ENCODE results near the gene KLHL30.
"Not testable (repeated sequence)": the region's sequence is repeated elsewhere in the genome, so short reads cannot be mapped to it uniquely, and the experiment has no call there.

KLHL30 gene

GRCh38 chr2:238160206-238161129, 22.0 kb downstream of the KLHL30 start:
- in situ Hi-C loops (cut with MboI; ENCODE audit: low sequenced_read_pairs): no loop called here

DNA sequence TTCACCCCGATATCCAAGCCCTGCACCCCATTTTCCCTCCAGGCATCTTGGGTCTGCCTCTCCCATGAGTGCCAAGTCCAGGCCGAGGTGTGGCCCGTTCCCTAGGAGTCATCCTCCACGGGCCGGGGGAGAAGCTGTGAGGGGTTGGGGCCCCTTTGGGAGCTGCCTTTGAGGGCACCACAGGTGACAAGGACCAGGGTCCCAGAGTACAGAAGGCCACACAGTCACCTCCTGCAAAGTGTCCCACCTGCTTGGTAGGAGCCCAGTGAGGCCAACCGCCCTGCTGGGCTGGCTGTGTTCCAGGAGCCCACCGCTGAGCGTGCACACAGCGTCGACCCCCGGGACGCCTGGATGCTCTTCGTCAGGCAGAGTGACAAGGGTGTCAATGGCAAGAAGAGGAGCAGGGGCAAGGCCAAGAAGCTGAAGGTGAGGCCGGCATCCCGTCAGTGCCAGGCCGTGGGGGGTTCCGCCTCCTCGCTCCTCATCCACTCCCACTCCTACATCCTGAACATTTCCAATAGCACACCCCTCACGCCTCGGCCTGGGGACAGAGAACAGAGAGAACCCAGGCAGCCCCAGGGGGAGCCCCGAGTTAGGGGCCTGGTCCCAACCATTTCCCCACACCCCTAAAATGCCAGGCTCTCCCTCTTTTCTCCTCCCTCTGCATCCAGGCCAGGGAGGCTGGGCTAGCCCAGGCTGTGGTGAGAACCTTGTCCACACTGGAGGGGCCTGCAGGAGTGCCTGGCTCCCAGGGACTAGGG, 23.0 kb downstream of the KLHL30 start:
- in situ Hi-C loops (cut with MboI; ENCODE audit: low sequenced_read_pairs): no loop called here

- in situ Hi-C loops (cut with MboI; ENCODE audit: low sequenced_read_pairs): no loop called here
Measured at GRCh38 chr2:238162251-238162845, 23.9 kb downstream of the KLHL30 start.

DNA sequence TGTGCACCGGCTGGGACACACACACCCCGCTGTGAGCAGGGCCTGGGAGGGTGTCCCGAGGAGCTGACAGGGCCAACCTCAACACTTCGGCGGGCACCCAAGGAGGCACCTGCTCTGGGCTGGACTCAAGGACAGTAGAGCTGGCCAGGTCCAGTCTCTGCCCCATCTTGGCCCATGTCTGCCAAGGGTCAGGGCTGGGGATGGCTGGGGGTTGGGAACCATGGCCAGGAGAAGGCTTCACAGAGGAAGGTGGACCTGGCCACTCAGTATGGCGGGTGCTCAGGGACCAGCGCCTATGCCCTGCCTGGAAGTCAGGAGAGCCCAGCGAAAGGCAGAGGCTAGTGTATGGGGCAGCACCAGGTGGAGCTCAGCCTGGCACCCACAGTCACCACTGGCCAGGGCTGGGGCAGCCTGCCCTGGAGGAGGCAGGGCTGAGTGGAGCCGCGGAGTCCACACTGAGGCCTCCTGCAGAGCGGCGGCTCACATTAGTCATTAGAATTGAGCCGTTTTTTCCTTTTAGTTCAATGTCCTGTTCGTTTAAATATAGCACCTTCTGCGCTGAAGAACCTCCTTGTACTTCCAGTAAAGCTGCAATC, 24.5 kb downstream of the KLHL30 start:
- in situ Hi-C loops (cut with MboI; ENCODE audit: low sequenced_read_pairs): no loop called here

GRCh38 chr2:238163481-238164198, 25.2 kb downstream of the KLHL30 start:
- in situ Hi-C loops (cut with MboI; ENCODE audit: low sequenced_read_pairs): no loop called here

- in situ Hi-C loops (cut with MboI; ENCODE audit: low sequenced_read_pairs): no loop called here
Measured at GRCh38 chr2:238164906-238165287, 26.4 kb downstream of the KLHL30 start.

- in situ Hi-C loops (cut with MboI; ENCODE audit: low sequenced_read_pairs): no loop called here
Measured at GRCh38 chr2:238165288-238165921, 26.9 kb downstream of the KLHL30 start.

- in situ Hi-C loops (cut with MboI; ENCODE audit: low sequenced_read_pairs): no loop called here
Measured at GRCh38 chr2:238166391-238167343, 28.2 kb downstream of the KLHL30 start.

DNA sequence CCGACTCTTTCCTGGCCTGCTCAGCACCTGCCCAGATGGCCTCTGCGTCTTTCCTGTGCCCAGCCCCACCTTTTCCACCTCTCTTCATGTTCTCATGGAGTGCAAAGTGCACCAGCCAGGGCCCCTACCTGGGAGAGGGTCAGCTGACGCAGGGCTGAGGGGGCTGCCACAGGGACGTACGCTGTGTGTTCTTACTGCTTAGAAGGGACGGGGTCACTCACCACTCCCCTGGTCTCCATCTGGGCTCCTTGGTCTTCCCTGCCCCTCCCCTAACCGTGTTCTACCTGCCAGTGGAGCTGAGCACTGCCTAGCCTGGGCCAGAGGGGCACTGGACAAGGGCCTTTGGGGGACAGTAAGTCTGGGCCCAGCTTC, 28.9 kb downstream of the KLHL30 start:
- in situ Hi-C loops (cut with MboI; ENCODE audit: low sequenced_read_pairs): no loop called here

DNA sequence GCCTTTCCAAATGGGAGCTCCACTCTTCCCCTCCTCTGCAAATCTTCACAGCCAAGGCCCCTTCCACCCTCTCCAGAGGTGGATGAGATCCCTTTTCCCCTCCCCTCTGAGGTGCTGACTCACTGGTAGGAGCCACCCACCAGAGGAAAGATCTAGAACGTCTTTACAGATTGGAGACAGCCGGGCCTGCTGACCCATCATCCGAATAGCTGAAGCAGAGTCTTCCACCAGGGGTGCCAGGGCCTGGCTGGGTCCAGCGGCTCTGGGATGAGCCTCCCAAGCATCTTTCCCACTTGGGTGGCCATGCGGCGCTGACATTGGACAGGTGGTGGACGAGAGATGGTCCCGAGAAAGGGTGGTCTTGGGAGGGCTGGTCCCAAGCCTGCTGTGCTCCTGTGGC, 29.3 kb downstream of the KLHL30 start:
- in situ Hi-C loops (cut with MboI; ENCODE audit: low sequenced_read_pairs): no loop called here

DNA sequence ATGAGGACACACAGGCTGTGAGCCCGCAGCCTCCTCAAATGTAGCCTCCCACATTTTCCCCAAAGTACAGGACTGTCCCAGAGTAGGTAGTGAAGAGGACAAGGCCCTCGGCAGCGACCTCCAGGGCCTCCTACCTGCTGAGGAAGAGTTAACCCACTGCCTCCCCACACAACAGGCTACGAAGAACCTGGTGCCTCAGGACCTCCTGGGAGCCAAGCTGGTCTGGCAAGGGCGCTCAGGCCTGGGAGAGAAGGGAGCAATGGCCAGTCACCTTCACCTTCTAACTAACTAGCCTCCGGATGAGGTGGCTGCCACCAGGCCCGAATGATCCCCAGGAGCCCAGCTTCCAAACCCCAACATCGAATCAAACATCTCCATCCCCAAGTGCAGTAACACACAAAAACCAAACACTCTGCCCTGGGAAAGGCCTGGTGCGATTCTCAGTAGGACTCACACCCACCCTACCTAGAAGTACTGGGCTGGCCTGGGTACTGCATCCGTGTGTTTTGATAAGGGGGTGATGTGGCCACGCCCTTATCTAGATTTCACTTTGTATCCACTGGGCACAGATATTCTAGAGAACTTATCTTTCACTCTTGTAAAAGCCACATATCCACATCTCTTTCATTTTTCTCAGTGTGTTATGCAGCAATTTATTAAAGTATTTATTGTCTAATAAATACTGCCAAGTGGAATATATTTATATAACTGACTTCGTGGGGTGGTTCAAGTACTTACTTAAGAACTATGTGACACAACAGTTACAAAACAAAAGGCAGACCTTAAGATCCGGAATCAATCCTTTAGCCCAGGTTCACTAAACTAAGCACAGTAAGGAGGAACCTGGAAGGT, 30.0 kb downstream of the KLHL30 start:
- in situ Hi-C loops (cut with MboI; ENCODE audit: low sequenced_read_pairs): no loop called here

- in situ Hi-C loops (cut with MboI; ENCODE audit: low sequenced_read_pairs): no loop called here
Measured at GRCh38 chr2:238169048-238169707, 30.7 kb downstream of the KLHL30 start.

GRCh38 chr2:238169708-238170251, 31.3 kb downstream of the KLHL30 start:
- in situ Hi-C loops (cut with MboI; ENCODE audit: low sequenced_read_pairs): no loop called here

GRCh38 chr2:238170386-238171071, 32.1 kb downstream of the KLHL30 start:
- in situ Hi-C loops (cut with MboI; ENCODE audit: low sequenced_read_pairs): no loop called here

- in situ Hi-C loops (cut with MboI; ENCODE audit: low sequenced_read_pairs): not testable (repeated sequence)
Measured at GRCh38 chr2:238171072-238171431, 32.6 kb downstream of the KLHL30 start.

- in situ Hi-C loops (cut with MboI; ENCODE audit: low sequenced_read_pairs): no loop called here
Measured at GRCh38 chr2:238171575-238172187, 33.2 kb downstream of the KLHL30 start.
